Left cardiac atrium (tissue), 4 donors: ENCODE results near the gene HOXA9. TPM values are rescaled to one million over a fixed set of nuclear protein-coding genes. Genes with fewer than 3 reads are reported as not detected.

Source experiments
- ATAC-seq, 2 donors: fragments of 200-7000 bp; cut with Tn5 transposase; one replicate each; pipeline ENCODE4 v1.9.1; 2020; ENCODE audit warnings: mild to moderate bottlenecking in 2 of 2, moderate library complexity in 2 of 2
- DNase-seq: peaks from one replicate; pipeline ENCODE4 v3.0.0-alpha.2; 2020
- intact Hi-C, 2 donors: fragments of 100-400 bp; cut with DNase I; formaldehyde crosslinking; loops; one replicate each; pipeline versions ENCODE4 v1.14.1 to v1.15.1; 2022 to 2023
- total RNA-seq, 2 donors: library from RNA; stranded (reverse); fragmentation: NEBNext Ultra II Directional; extraction: Animal tissue kit (Norgen Biotek cat#: 25700); gene quantifications; one replicate each; pipeline ENCODE4 v1.2.1, GENCODE V29; 2021
- donor health status: DM: no; HTN: yes; CAD: no.
- donor health status: DM: no; HTN: yes; CAD: no; lungs with severe emphysema.
- donor health status: DM: yes; HTN: yes; CAD: no.
- donor health status: Dilated cardiomyopathy.

The HOXA9 gene
- total RNA-seq, 2 donors from 2014 or later, result not detected

DNA sequence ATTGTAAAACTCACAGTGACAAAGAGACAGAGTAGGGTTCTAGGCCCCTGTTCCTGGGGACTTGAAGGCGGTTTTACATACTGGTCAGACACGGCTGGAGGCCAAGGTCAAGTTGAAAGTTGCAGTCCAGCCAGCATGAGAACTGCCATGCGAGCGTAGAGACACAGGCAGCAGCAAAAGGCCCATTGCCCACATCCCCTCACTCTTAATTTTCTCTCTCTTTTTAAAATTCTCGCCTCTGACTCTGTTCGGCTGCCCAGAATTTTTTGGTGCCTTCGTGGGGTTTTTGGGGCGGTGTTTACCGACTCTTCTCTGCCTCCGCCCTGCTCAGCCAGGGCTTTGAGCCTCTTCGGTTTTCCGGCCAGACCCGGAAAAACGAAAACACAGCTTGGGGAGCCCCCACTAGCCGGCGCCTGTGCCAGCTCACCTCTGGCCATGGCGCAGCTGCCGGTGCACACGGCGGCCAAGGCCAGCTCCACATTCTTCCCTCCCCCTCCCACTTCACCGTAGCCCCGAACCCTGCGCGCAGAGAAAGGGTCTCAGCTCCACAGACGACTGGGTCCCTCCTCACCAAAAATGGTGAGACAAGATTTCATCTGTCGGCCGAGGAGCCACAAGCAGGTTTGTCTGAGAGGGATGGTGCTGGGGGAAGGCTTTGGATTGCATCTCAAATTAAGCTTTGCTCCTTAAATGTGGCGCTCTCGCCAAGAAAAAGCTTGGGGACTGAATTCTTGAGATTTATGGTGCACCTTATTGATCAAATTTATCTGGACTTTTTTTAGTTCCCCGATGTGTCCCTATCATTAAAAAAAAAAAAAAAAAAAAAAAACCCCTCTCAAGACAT lies 36.9 kb upstream of the HOXA9 start:
- intact Hi-C loops, result loop anchor here in 1 of 2 donors (10.0 kb wide), 3 partner anchors 373 to 893 kb away; no protein-coding TSS in a partner anchor
- ATAC-seq (no peak), DNase-seq (no peak)

DNA sequence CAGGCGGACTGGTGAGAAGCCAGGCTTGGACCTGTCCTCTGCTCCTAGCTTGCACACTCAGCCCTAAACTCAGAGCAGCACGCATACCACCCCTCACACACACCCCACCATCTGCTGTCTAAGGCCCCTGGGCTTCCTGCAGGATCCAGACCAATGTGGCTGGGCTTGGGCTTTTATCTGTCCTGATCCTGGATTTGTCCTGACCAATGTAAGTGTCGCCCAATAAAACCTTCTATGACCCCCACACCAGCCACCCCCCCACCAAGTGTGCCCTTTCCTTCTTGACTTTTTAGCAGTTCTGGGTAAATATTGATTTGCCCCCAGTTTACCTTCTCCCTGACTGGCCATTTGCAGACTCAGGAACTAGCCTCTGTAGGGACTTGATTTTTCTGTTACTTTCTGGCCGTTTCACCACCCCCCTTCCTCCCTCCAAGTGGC lies 36.3 kb upstream of the HOXA9 start:
- DNase-seq (no peak), ATAC-seq (no peak)
- intact Hi-C loops, result loop anchor here in 1 of 2 donors (10.0 kb wide), 3 partner anchors 373 to 893 kb away; no protein-coding TSS in a partner anchor

DNA sequence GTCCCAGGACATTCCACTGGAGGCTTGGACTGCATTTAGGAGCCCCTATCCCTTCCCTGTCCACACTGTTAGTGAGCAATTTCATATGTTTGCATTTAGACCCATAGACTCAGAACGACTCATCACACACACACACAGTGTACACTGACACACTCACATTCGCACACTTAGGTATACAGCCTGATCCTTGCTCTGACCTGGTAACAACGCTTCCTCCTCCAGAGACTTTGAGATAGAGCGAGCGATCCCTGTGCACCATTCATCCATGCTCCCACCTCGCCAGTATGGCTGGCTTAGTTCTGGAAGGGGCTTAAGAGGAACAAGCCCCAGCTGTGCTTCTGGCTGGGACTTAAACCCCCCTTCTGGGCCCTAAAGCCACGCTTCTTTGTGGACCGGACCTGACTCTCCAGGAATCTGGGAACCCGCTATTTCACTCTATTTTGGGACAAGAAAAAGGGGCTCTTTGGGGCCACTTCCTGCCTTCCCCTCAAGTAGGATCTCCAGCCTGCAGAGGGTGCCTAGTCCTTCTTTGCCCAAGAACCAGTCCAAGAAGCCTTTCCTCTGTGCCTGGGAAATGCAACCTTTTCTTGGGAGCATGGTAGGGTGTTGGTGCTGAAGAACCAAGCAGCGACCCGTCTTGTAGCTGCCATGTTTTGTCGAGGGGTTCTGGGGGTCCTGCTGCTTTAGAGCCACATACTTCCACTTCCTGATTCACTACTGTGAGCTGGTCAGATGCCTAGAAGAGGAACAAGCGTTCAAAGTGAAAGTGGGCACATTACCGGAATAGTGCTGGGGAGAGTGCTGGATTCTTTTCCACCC lies 35.6 kb upstream of the HOXA9 start:
- ATAC-seq, result peak in 1 of 2 donors; percentile 40
- intact Hi-C loops, result loop anchor here in 1 of 2 donors (10.0 kb wide), 3 partner anchors 374 to 894 kb away; no protein-coding TSS in a partner anchor

GRCh38 chr7:27199849-27200760 lies 34.8 kb upstream of the HOXA9 start, which contains the start of gene HOXA13:
HOXA13 (minus strand) TSS chr7:27200091; CDS start chr7:27200077, 14 bp downstream.
- DNase-seq, result no peak

More for the DNA sequence above, 35.6 kb upstream of the HOXA9 start:
- no peak for DNase-seq

DNA sequence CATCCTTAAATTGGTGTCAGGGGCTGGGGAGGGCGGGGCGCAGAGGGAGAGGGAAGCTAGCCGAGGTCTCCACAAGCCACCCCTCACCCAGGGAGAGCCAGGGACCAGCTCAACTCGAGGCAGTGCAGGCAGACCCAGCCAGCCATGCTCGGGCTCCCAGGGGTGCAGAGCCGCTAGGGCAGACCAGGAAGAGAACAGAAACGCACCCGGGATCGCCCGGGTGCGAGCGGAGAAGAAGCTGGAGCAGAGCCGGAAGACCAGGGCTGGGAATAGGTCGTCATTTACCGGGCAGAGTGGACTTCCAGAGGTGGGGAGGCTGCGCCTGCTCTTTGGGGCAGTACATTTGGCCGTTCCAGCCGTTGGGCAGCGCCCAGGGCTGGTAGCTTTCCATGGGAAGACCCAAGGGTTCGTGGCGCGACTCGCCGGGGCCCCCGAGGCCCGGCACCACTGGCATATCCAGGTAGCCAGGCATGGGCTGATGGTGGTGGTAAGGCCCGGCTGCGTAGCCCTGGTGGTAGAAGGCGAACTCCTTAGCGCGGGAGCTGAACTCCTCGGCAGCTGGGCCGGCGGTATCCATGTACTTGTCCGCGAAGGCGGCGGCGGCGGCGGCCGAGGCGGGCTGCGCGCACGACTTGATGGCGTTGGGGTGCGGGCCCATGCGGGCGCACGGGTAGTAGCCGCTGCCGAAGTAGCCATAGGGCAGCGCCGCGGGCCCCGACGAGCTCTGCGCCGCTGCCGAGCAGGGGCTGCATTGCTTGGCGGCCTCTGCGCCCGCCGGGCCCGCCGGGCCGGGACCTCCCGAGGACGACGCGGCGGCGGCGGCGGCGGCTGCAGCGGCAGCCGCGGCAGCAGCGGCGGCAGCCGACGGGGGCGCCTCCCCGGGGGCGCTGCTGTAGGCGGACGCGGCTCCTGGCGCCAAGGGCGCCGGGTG lies 33.8 kb upstream of the HOXA9 start:
- intact Hi-C loops, result loop anchor here (5.0 to 10.0 kb wide), 3 partner anchors 576 to 826 kb away; no protein-coding TSS in a partner anchor
- DNase-seq (no peak), ATAC-seq (peak in 1 of 2 donors; percentile 18)

More at GRCh38 chr7:27199849-27200760, 34.8 kb upstream of the HOXA9 start, which contains the start of gene HOXA13:
- peak; percentile 39 to 55 for ATAC-seq
- intact Hi-C loops, result loop anchor here (5.0 to 10.0 kb wide), 6 partner anchors 375 to 895 kb away; no protein-coding TSS in a partner anchor

DNA sequence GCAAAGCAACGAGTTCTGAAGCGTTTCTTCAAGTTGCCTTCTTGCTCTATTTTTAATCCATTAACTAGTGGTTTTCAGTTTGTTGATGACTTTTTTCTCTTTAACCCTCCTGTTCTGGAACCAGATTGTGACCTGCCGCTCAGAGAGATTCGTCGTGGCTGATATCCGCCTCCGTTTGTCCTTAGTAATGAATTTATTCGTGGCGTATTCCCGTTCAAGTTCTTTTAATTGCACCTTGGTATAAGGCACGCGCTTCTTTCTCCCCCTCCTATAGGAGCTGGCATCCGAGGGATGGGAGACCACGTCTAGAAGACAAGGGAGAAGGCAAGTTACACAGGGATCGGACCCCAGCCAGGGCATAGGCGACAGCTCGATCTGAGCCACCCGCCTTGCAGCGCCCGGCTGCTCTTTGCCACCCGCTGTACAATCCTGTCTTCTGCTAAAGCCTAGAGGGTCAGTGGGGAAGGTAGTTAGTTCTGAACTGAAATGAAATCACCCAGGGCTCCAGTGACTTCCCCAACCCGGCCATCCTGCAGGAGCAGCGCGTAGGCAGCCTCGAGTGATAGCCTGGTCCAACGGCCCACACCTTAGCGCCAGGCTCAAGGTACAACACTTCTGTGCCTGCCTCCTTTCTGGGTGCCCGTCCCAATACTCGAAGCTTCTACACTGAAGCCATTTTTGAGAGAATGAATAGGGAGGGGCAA lies 33.0 kb upstream of the HOXA9 start:
- no peak for ATAC-seq
- no peak for DNase-seq
- intact Hi-C loops, result loop anchor here (5.0 to 10.0 kb wide), 3 partner anchors 577 to 827 kb away; no protein-coding TSS in a partner anchor

- intact Hi-C loops, result loop anchor here (2.0 to 10.0 kb wide), 5 partner anchors 577 to 899 kb away; no protein-coding TSS in a partner anchor
- no peak for DNase-seq
- ATAC-seq, result no peak
These were observed 32.1 kb upstream of the HOXA9 start for GRCh38 chr7:27197137-27198042.

GRCh38 chr7:27196287-27196767 lies 31.0 kb upstream of the HOXA9 start:
- ATAC-seq (peak in 1 of 2 donors; percentile 16), DNase-seq (peak; percentile 84)
- intact Hi-C loops, result loop anchor here (2.0 to 10.0 kb wide), 5 partner anchors 578 to 900 kb away; no protein-coding TSS in a partner anchor

- intact Hi-C loops, result loop anchor here (5.0 to 10.0 kb wide), 3 partner anchors 580 to 830 kb away; no protein-coding TSS in a partner anchor
- DNase-seq, result no peak
These were observed 29.5 kb upstream of the HOXA9 start for GRCh38 chr7:27194686-27195379.

DNA sequence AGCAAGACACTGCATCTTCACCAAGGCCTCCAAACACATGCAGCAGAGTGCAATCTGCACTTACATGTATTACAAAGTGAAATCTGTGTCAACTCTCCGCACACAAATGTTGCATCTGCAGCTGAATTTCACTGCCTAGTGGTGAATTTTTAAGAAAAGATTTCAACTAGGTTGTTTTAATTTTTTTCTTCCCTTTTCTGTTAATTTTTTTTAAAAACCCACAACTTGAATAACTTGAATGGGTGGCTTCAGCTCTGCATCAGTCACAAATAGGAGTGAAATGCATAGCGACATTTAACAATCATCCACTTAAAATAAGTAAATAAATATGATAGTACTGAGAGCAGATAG lies 28.6 kb upstream of the HOXA9 start:
- intact Hi-C loops, result loop anchor here (10.0 kb wide), 2 partner anchors 581 to 831 kb away; no protein-coding TSS in a partner anchor
- DNase-seq (no peak), ATAC-seq (no peak)

More at GRCh38 chr7:27194686-27195379, 29.5 kb upstream of the HOXA9 start:
- no peak for ATAC-seq

- DNase-seq (no peak), ATAC-seq (no peak)
- intact Hi-C loops, result loop anchor here (10.0 kb wide), 2 partner anchors 581 to 831 kb away; no protein-coding TSS in a partner anchor
These were observed 28.1 kb upstream of the HOXA9 start for GRCh38 chr7:27193335-27194001.

DNA sequence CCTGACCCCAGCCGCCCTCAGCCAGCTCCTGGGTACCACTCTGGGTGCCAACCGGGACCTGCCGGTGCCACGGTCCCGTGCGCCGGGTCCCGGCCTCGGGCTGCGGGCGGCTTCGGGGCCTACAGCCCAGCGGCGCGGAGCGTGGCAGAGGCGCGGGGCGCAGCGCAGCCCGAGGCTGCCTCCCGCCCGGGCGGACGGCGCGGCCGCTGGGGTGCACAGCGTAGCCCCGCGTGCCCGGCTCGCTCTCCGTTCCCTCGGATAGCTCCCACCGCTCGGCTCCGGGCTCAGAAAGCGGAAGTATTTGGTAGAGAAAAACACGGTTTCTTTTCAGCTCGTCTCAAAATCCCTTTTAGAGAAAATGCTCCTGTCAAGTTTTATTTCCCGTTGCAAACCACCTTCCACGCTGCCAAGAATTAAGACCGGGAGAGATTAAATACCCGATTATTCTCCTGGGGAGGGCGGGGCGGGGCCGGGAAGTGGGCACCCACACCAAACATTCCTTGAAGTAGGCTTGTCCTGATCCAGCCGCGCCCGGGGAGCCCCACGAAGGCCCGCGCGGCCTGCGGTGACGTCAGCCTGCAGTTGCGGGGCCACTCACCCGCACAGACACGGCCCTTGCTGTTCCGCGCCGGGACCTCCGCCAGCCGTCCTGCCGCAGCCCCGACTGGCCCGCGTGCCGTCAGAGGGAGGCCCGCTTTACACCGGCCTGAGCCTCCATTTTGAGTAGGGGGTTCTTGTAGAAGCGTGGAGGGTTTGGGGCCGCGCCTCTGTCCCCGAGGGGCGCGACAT lies 27.4 kb upstream of the HOXA9 start:
- ATAC-seq (peak; percentile 41 to 60), DNase-seq (no peak)
- intact Hi-C loops, result loop anchor here (10.0 kb wide), 2 partner anchors 582 to 832 kb away; no protein-coding TSS in a partner anchor
